ENCODE results near the gene TTC33.

GRCh38 chr5:40681363-40682153 is 74.2 kb downstream of the TTC33 start:
- TF ChIP-seq POLR2A (IDR thresholded peaks at IDR 0.05) = no peak
- no peak for TF ChIP-seq CTCF (IDR thresholded peaks at IDR 0.05)
- TF ChIP-seq POLR2AphosphoS5 (IDR thresholded peaks at IDR 0.05) = no peak
